GM12873 (cell line): ENCODE measurements around the gene NYAP2.
A peak's percentile ranks its signal among the peaks of the same experiment; 100 is the strongest.

ENCODE experiments used
- CTCF ChIP-seq: IDR thresholded peaks from 2 replicates; pipeline ENCODE4 v1.5.1; 2012; ENCODE audit warnings: low read depth, mild to moderate bottlenecking, moderate library complexity, low read length, control low read depth; ENCODE audit not compliant: insufficient read depth; ENCODE audit errors: missing control alignments

NYAP2 gene

GRCh38 chr2:225667445-225667844 is 267.9 kb downstream of the NYAP2 start:
- no peak for TF ChIP-seq CTCF

GRCh38 chr2:225668606-225669266 is 269.2 kb downstream of the NYAP2 start:
- peak; percentile 77 for TF ChIP-seq CTCF

- no peak for TF ChIP-seq CTCF
These were observed 270.8 kb downstream of the NYAP2 start for GRCh38 chr2:225670111-225670974.

- TF ChIP-seq CTCF, result no peak
These were observed 279.3 kb downstream of the NYAP2 start for GRCh38 chr2:225678792-225679191.

GRCh38 chr2:225683258-225683657 is 283.7 kb downstream of the NYAP2 start:
- TF ChIP-seq CTCF, result no peak

- TF ChIP-seq CTCF, result no peak
These were observed 290.6 kb downstream of the NYAP2 start for GRCh38 chr2:225690153-225690552.

GRCh38 chr2:225691711-225692110 is 292.2 kb downstream of the NYAP2 start:
- TF ChIP-seq CTCF, result no peak
